ENCODE data around the gene MED31.
"Not testable (repeated sequence)": the region's sequence is repeated elsewhere in the genome, so short reads cannot be mapped to it uniquely, and the experiment has no call there.

Gene MED31

GRCh38 chr17:6651354-6651918 lies at the start of gene MED31, which contains the start of gene C17orf100:
Gene MED31 (minus strand): TSS chr17:6651605. CDS start chr17:6651528, 77 bp downstream.
Gene C17orf100 (plus strand): TSS chr17:6651762. CDS start chr17:6651914, 152 bp downstream.
- TF ChIP-seq Cebpa-rat (IDR thresholded peaks at IDR 0.05) = no peak
- Histone ChIP-seq H4K20me1 (peaks cover 16 to 49% (median 39%) of the 10 kb centered on the region in 11 experiments; a peak in 19 of 22 replicates), H3K9me3 (replicated peaks in 1 of 11) (no peaks in the 10 kb centered on the region), H3K4me3 (peak within 1 kb of the TSS; percentile 73 to 93 (median 80)), H3K4me1 (peaks cover 39 to 65% (median 47%) of the 10 kb centered on the region in 10 experiments), H3K4me2 (peak within 1 kb of the TSS; percentile 90 to 100 (median 94)), H3K36me3 (peaks cover 12 to 36% (median 26%) of the 10 kb centered on the region in 11 experiments; a peak in 18 of 22 replicates), H3K27me3 (peaks cover 34 to 47% (median 45%) of the 10 kb centered on the region in 11 experiments), H3K27ac (peak within 1 kb of the TSS; percentile 71 to 98 (median 82)), H3K9ac (peak within 1 kb of the TSS; percentile 77 to 96 (median 84))

- H3K4me2 ChIP-seq = no peak overlapping the region
- H4K20me1 ChIP-seq = no peaks in the 10 kb centered on the region; a peak in 1 of 22 replicates
- H3K4me3 ChIP-seq = no peak overlapping the region
- H3K9ac ChIP-seq = no peak overlapping the region
- H3K4me1 ChIP-seq = no peaks in the 10 kb centered on the region
- no peaks in the 10 kb centered on the region for H3K36me3 ChIP-seq
- no peak for TF ChIP-seq Cebpa-rat (IDR thresholded peaks at IDR 0.05)
- no peaks in the 10 kb centered on the region for H3K9me3 ChIP-seq (replicated peaks in 1 of 11)
- no peak overlapping the region for H3K27ac ChIP-seq
- no peaks in the 10 kb centered on the region for H3K27me3 ChIP-seq
Measured at GRCh38 chr17:6700948-6701307, 49.5 kb upstream of the MED31 start.

GRCh38 chr17:6699997-6700947 lies 48.9 kb upstream of the MED31 start:
- no peaks in the 10 kb centered on the region for H3K27me3 ChIP-seq
- H3K4me2 ChIP-seq = no peak overlapping the region
- H3K27ac ChIP-seq = no peak overlapping the region
- no peaks in the 10 kb centered on the region for H3K4me1 ChIP-seq
- H3K9me3 ChIP-seq (replicated peaks in 1 of 11) = no peaks in the 10 kb centered on the region
- no peaks in the 10 kb centered on the region; a peak in 2 of 22 replicates for H4K20me1 ChIP-seq
- no peak for TF ChIP-seq Cebpa-rat (IDR thresholded peaks at IDR 0.05)
- H3K9ac ChIP-seq = no peak overlapping the region
- H3K36me3 ChIP-seq = no peaks in the 10 kb centered on the region
- no peak overlapping the region for H3K4me3 ChIP-seq

- no peaks in the 10 kb centered on the region; a peak in 2 of 22 replicates for H4K20me1 ChIP-seq
- TF ChIP-seq Cebpa-rat (IDR thresholded peaks at IDR 0.05) = no peak
- H3K9ac ChIP-seq = no peak overlapping the region
- H3K27me3 ChIP-seq = no peaks in the 10 kb centered on the region
- no peaks in the 10 kb centered on the region for H3K9me3 ChIP-seq (replicated peaks in 1 of 11)
- no peak overlapping the region for H3K27ac ChIP-seq
- H3K36me3 ChIP-seq = no peaks in the 10 kb centered on the region
- no peaks in the 10 kb centered on the region for H3K4me1 ChIP-seq
- no peak overlapping the region for H3K4me3 ChIP-seq
- H3K4me2 ChIP-seq = no peak overlapping the region
Measured at GRCh38 chr17:6698004-6698403, 46.6 kb upstream of the MED31 start.

- Histone ChIP-seq H3K9ac (no peak overlapping the region), H4K20me1 (no peaks in the 10 kb centered on the region; a peak in 1 of 22 replicates), H3K4me3 (no peak overlapping the region), H3K4me1 (no peaks in the 10 kb centered on the region), H3K4me2 (no peak overlapping the region), H3K9me3 (replicated peaks in 1 of 11) (no peaks in the 10 kb centered on the region), H3K36me3 (no peaks in the 10 kb centered on the region), H3K27me3 (no peaks in the 10 kb centered on the region), H3K27ac (no peak overlapping the region)
- TF ChIP-seq Cebpa-rat (IDR thresholded peaks at IDR 0.05) = no peak
Measured at GRCh38 chr17:6696906-6697305, 45.5 kb upstream of the MED31 start.

- H4K20me1 ChIP-seq = no peaks in the 10 kb centered on the region; a peak in 1 of 22 replicates
- no peak overlapping the region for H3K4me2 ChIP-seq
- no peaks in the 10 kb centered on the region for H3K36me3 ChIP-seq
- H3K9me3 ChIP-seq (replicated peaks in 1 of 11) = no peaks in the 10 kb centered on the region
- TF ChIP-seq Cebpa-rat (IDR thresholded peaks at IDR 0.05) = no peak
- H3K9ac ChIP-seq = no peak overlapping the region
- H3K4me1 ChIP-seq = no peaks in the 10 kb centered on the region
- H3K27ac ChIP-seq = no peak overlapping the region
- no peaks in the 10 kb centered on the region; a peak in 1 of 22 replicates for H3K27me3 ChIP-seq
- H3K4me3 ChIP-seq = no peak overlapping the region
Measured at GRCh38 chr17:6695565-6695964, 44.2 kb upstream of the MED31 start.

- Histone ChIP-seq H3K27ac (no peak overlapping the region), H3K9ac (no peak overlapping the region), H3K9me3 (replicated peaks in 1 of 11) (no peaks in the 10 kb centered on the region), H3K36me3 (no peaks in the 10 kb centered on the region), H4K20me1 (no peaks in the 10 kb centered on the region; a peak in 1 of 22 replicates), H3K27me3 (no peaks in the 10 kb centered on the region; a peak in 1 of 22 replicates), H3K4me3 (no peak overlapping the region), H3K4me2 (no peak overlapping the region), H3K4me1 (no peaks in the 10 kb centered on the region)
- no peak for TF ChIP-seq Cebpa-rat (IDR thresholded peaks at IDR 0.05)
Measured at GRCh38 chr17:6695051-6695450, 43.6 kb upstream of the MED31 start.

GRCh38 chr17:6691958-6692357 lies 40.6 kb upstream of the MED31 start:
- not testable (repeated sequence) for H3K4me3 ChIP-seq; H3K4me2 ChIP-seq; H3K4me1 ChIP-seq; H3K36me3 ChIP-seq; H4K20me1 ChIP-seq; H3K27me3 ChIP-seq; H3K27ac ChIP-seq; H3K9me3 ChIP-seq (replicated peaks in 1 of 11); H3K9ac ChIP-seq

GRCh38 chr17:6691546-6691945 lies 40.1 kb upstream of the MED31 start:
- Histone ChIP-seq H3K36me3 (no peaks in the 10 kb centered on the region), H3K4me1 (no peaks in the 10 kb centered on the region), H3K9me3 (replicated peaks in 1 of 11) (no peaks in the 10 kb centered on the region), H3K27me3 (peaks cover 0 to under 1% (median 0%) of the 10 kb centered on the region in 11 experiments; a peak in 2 of 22 replicates), H3K27ac (no peak overlapping the region), H3K4me3 (no peak overlapping the region), H4K20me1 (no peaks in the 10 kb centered on the region; a peak in 2 of 22 replicates), H3K4me2 (no peak overlapping the region), H3K9ac (no peak overlapping the region)
- no peak for TF ChIP-seq Cebpa-rat (IDR thresholded peaks at IDR 0.05)

Data from BLaER1 treated with 17β-estradiol and CSF1 and Interleukin-3, amounts not matched to agents 10 nM and 100 nM (cell line).